Measurements from ENCODE around the gene ANO1. TPM values are rescaled to one million over a fixed set of nuclear protein-coding genes. Genes with fewer than 3 reads are reported as not detected.

ANO1 gene
- total RNA-seq, 1 experiment from 2014 or later: 10.9 TPM

DNA sequence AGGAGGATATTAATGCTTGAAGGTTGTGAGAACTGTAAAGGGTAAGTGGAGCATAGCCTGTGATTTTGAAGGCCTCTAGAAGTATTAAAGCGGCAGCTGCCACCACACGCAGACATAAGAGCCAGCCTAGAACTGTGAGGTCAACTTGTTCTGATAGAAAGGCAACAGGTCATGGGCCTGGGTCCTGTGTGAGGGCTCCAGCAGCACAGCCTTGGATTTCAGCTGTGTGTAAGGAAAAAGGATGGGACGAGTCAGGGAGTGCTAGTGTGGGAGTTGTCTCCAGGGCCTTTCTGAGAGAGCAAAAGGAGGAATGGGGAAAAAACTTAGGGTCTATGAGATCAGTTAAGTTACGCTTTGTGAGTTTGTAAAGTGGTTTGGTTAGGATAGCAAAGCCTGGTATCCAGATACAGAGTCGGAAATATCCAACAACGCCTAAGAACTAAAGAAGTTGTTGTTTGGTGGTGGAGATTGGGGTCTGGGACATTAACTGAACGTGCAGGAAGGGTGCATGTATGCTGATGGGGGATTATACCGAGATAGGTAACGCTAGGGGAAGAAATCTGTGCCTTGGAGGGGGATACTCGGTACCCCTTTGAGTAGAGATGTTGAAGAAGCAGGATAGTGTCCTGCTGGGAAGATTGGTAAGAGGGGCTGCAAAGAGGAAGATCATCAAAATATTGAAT lies 17.4 kb upstream of the ANO1 start:
- Mint-ChIP-seq H3K9me3 (peaks cover 19 to 21% of the 10 kb centered on the region in 2 experiments), H3K27ac (no peak overlapping the region), H3K36me3 (ENCODE audit: insufficient read depth in 1 of 3, low read depth in 3 of 3) (peaks cover 0 to 12% (median 3%) of the 10 kb centered on the region in 3 experiments; a peak in 6 of 7 replicates), H3K27me3 (ENCODE audit: low read depth) (peaks cover 18% of the 10 kb centered on the region), H3K4me1 (peaks cover 9 to 16% of the 10 kb centered on the region in 2 experiments; a peak in 3 of 4 replicates), H3K4me3 (no peak overlapping the region)
- no peak overlapping the region for H3K4ac ChIP-seq (ENCODE audit: low read depth, low read length)
- H3K9ac ChIP-seq (ENCODE audit: extremely low read depth, insufficient read length, low read length): no peak overlapping the region
- H2BK120ac ChIP-seq (ENCODE audit: low read depth, low read length, poor library complexity, severe bottlenecking): no peak overlapping the region
- H3K4me2 ChIP-seq (ENCODE audit: insufficient read depth, insufficient read length, low read length): no peak overlapping the region
- TF ChIP-seq, protein P1, sequence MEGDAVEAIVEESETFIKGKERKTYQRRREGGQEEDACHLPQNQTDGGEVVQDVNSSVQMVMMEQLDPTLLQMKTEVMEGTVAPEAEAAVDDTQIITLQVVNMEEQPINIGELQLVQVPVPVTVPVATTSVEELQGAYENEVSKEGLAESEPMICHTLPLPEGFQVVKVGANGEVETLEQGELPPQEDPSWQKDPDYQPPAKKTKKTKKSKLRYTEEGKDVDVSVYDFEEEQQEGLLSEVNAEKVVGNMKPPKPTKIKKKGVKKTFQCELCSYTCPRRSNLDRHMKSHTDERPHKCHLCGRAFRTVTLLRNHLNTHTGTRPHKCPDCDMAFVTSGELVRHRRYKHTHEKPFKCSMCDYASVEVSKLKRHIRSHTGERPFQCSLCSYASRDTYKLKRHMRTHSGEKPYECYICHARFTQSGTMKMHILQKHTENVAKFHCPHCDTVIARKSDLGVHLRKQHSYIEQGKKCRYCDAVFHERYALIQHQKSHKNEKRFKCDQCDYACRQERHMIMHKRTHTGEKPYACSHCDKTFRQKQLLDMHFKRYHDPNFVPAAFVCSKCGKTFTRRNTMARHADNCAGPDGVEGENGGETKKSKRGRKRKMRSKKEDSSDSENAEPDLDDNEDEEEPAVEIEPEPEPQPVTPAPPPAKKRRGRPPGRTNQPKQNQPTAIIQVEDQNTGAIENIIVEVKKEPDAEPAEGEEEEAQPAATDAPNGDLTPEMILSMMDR (conservative IDR thresholded peaks at IDR 0.05): no peak
- no peaks in the 10 kb centered on the region for H3K79me1 ChIP-seq (ENCODE audit: insufficient read depth, low read depth, low read length, poor library complexity, severe bottlenecking)
- no peak overlapping the region for H3T11ph ChIP-seq (ENCODE audit: low read length)
- H2BK5ac ChIP-seq (ENCODE audit: insufficient read length, low read length): no peak overlapping the region
- no peaks in the 10 kb centered on the region for H3K27me3 ChIP-seq (ENCODE audit: insufficient read depth, low read length)
- no peak overlapping the region for H4K8ac ChIP-seq (replicated peaks; ENCODE audit: insufficient read length, low read depth, low read length)
- H3K23ac ChIP-seq (ENCODE audit: insufficient read length, low read depth, low read length): no peak overlapping the region
- no peaks in the 10 kb centered on the region for H3K9me3 ChIP-seq (ENCODE audit: control insufficient read depth, low read depth, low read length)
- no peak overlapping the region for H4K5ac ChIP-seq (ENCODE audit: insufficient read length, low read depth, low read length)
- no peak overlapping the region for H2AFZ ChIP-seq (ENCODE audit: low read length)
- no peaks in the 10 kb centered on the region for H3K79me2 ChIP-seq (ENCODE audit: insufficient read depth, low read length)
- H3K56ac ChIP-seq (ENCODE audit: insufficient read length, low read depth, low read length): no peak overlapping the region
- DNase-seq: peak; percentile 10
- no peak overlapping the region for H4K91ac ChIP-seq (ENCODE audit: insufficient read length, low read depth, low read length)
- no peak overlapping the region for H2AK5ac ChIP-seq (ENCODE audit: insufficient read length, low read length)
- no peak overlapping the region for H3K18ac ChIP-seq (ENCODE audit: insufficient read length, low read depth, low read length)
- no peak overlapping the region for H2BK15ac ChIP-seq (ENCODE audit: low read depth, low read length)
- no CpG with 5 or more reads among the region's 10 CpGs for WGBS (ENCODE audit: extremely low coverage, insufficient read length, low lambda C conversion rate)
- no peaks in the 10 kb centered on the region for H4K20me1 ChIP-seq (ENCODE audit: control insufficient read depth, insufficient read depth, insufficient read length)
- H2BK20ac ChIP-seq (ENCODE audit: low read depth, low read length, poor library complexity, severe bottlenecking): no peak overlapping the region
- H3K27ac ChIP-seq (ENCODE audit: insufficient read length, low read depth, low read length): no peak overlapping the region
- H3K14ac ChIP-seq (ENCODE audit: insufficient read depth, low read length): no peak overlapping the region
- no peak overlapping the region for H2BK12ac ChIP-seq (ENCODE audit: insufficient read length, low read depth, low read length)
- H3K23me2 ChIP-seq (ENCODE audit: insufficient read length, low read depth, low read length, poor library complexity, severe bottlenecking): no peaks in the 10 kb centered on the region
- H3K4me1 ChIP-seq (ENCODE audit: insufficient read depth, low read length): no peaks in the 10 kb centered on the region

All from H9 (cell line).